ENCODE data around the gene AGER.

Gene AGER

GRCh38 chr6:32192608-32193039, 8.6 kb upstream of the AGER start, which contains the start of gene GPSM3:
GPSM3 (minus strand) TSS chr6:32192643; CDS start chr6:32192513, 130 bp downstream.
- peaks cover 86% of the 10 kb centered on the region for H3K4me1 Mint-ChIP-seq
- DNase-seq = no peak
- H3K36me3 Mint-ChIP-seq (ENCODE audit: low read depth) = peaks cover 3% of the 10 kb centered on the region
- no peaks in the 10 kb centered on the region for H3K27me3 Mint-ChIP-seq (ENCODE audit: low read depth, poor library complexity)
- H3K9me3 Mint-ChIP-seq = no peaks in the 10 kb centered on the region
- H3K4me3 Mint-ChIP-seq = peak within 1 kb of the TSS; percentile 69
- H3K27ac Mint-ChIP-seq = peak within 1 kb of the TSS; percentile 97
- no peak for TF ChIP-seq CTCF (IDR thresholded peaks at IDR 0.05)

- peaks cover 86% of the 10 kb centered on the region for H3K4me1 Mint-ChIP-seq
- TF ChIP-seq CTCF (IDR thresholded peaks at IDR 0.05) = no peak
- peaks cover 9% of the 10 kb centered on the region for H3K36me3 Mint-ChIP-seq (ENCODE audit: low read depth)
- H3K27ac Mint-ChIP-seq = peak overlapping the region; percentile 97
- no peaks in the 10 kb centered on the region for H3K9me3 Mint-ChIP-seq
- H3K27me3 Mint-ChIP-seq (ENCODE audit: low read depth, poor library complexity) = no peaks in the 10 kb centered on the region
- DNase-seq = no peak
- peak overlapping the region; percentile 58 for H3K4me3 Mint-ChIP-seq
Observed at GRCh38 chr6:32191696-32192607, 7.9 kb upstream of the AGER start.

GRCh38 chr6:32190911-32191677, 7.0 kb upstream of the AGER start:
- peaks cover 18% of the 10 kb centered on the region for H3K36me3 Mint-ChIP-seq (ENCODE audit: low read depth)
- H3K9me3 Mint-ChIP-seq = no peaks in the 10 kb centered on the region
- DNase-seq = no peak
- no peak for TF ChIP-seq CTCF (IDR thresholded peaks at IDR 0.05)
- H3K4me3 Mint-ChIP-seq = peak overlapping the region; percentile 68
- peak overlapping the region; percentile 97 for H3K27ac Mint-ChIP-seq
- no peaks in the 10 kb centered on the region for H3K27me3 Mint-ChIP-seq (ENCODE audit: low read depth, poor library complexity)
- H3K4me1 Mint-ChIP-seq = peaks cover 86% of the 10 kb centered on the region

DNA sequence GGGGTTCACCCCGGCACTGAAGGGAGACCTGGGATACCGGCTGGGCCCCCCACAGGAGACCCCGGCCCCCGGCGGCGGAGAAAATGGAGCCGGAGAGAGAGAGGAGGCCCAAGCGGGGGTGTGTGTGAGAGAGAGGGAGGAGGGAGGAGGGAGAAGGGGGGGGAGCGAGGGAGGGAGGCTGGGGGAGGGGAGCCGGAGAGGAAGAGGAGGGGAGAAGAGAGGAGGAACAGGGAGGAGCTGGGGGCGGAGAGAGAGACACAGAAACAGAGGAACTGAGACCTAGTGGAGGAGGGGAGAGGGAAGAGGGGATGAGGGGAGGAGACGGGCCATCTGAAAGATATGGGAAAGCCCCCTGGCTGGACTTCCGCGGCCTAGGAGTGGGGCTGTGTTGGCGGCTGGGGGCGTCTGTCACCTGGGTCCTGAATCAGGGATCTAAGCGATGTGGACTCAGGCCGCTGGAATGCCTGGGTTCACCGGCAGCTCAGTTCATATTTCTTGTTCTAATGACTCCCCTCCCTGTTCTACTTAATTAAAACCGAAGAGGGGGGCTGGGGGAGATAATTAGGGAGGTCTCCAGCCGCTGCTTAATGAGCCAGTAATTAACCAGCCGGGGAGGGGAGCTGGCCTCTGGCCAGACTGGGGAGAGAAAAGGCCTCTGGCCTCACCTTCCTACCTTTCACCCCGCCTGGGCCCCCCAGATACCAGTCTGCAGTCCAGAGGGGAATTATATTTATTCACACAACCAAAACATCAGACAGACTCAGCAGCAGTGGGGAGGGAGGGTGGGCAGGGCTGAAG, 6.2 kb upstream of the AGER start, which contains the start of gene PBX2:
Gene PBX2, minus strand, starts transcription at position 149 of the 798 bp plus-strand sequence. CDS start 287 bp downstream, outside the sequence.
- no peak for TF ChIP-seq CTCF (IDR thresholded peaks at IDR 0.05)
- H3K9me3 Mint-ChIP-seq = no peaks in the 10 kb centered on the region

DNA sequence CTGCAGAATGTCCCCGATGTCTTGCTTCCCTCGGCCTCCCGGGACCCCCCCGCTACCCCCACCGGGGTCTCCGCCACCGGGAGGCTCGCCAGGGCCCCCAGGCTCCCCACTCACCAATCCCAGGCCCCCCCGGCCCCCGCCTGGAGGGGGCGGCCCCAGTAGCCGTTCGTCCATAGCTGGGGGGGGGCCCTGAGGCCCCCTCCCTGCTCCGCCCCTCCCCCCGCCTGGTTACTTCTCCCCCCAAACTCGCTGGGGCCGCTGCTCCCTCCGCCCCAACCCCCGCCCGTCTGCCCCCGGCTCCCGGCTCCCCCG, 5.6 kb upstream of the AGER start:
- H3K4me1 Mint-ChIP-seq = peaks cover 87% of the 10 kb centered on the region
- DNase-seq = no peak
- no peak overlapping the region for H3K27ac Mint-ChIP-seq
- peaks cover 25% of the 10 kb centered on the region for H3K36me3 Mint-ChIP-seq (ENCODE audit: low read depth)
- peak overlapping the region; percentile 97 for H3K4me3 Mint-ChIP-seq
- no peaks in the 10 kb centered on the region for H3K27me3 Mint-ChIP-seq (ENCODE audit: low read depth, poor library complexity)
- H3K9me3 Mint-ChIP-seq = no peaks in the 10 kb centered on the region
- TF ChIP-seq CTCF (IDR thresholded peaks at IDR 0.05) = no peak

More for the DNA sequence above, 6.2 kb upstream of the AGER start, which contains the start of gene PBX2:
- peak; percentile 79 for DNase-seq
- Mint-ChIP-seq H3K4me1 (peaks cover 92% of the 10 kb centered on the region), H3K4me3 (peak within 1 kb of the TSS; percentile 97), H3K36me3 (ENCODE audit: low read depth) (peaks cover 25% of the 10 kb centered on the region), H3K27me3 (ENCODE audit: low read depth, poor library complexity) (no peaks in the 10 kb centered on the region), H3K27ac (peak within 1 kb of the TSS; percentile 97)
